Measurements from ENCODE around the gene POLR2A.
A peak's percentile ranks its signal among the peaks of the same experiment; 100 is the strongest.

The POLR2A gene

DNA sequence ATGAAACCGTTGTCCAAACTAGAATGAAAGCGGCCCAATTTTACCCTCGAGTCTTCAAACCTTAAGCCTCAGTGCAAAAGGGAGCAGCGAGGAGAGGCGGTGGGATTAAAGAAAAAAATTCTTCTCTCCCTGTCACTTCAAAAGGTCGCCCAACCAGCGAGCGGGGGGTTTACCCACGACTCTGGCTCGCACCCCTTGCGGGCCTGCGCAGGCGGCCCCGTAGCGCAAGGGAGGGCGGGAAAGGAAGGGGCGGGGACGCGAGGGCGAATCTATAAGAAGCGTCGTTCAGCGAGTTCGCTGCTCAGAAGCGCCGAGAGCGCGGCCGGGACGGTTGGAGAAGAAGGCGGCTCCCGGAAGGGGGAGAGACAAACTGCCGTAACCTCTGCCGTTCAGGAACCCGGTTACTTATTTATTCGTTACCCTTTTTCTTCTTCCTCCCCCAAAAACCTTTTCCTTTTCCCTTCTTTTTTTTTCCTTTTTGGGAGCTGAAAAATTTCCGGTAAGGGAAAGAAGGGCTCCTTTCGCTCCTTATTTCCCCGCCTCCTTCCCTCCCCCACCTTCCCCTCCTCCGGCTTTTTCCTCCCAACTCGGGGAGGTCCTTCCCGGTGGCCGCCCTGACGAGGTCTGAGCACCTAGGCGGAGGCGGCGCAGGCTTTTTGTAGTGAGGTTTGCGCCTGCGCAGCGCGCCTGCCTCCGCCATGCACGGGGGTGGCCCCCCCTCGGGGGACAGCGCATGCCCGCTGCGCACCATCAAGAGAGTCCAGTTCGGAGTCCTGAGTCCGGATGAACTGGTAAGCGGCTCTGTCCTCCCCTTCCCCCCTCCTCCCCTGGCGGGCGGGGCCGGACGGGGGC is at the start of gene POLR2A:
Gene POLR2A, plus strand, starts transcription at position 300 of the 852 bp plus-strand sequence.
- peak within 1 kb of the TSS; percentile 99 for H3K27ac ChIP-seq (ENCODE audit: low read depth, low read length)
- peak within 1 kb of the TSS; percentile 70 to 88 (median 82) for H3K4me3 ChIP-seq (ENCODE audit: low read depth in 1 of 5, low read length in 5 of 5)
- no peaks in the 10 kb centered on the region for H3K36me3 ChIP-seq (ENCODE audit: control insufficient read depth in 5 of 5, insufficient read depth in 5 of 5, low read length in 5 of 5)
- peaks cover 14 to 64% (median 61%) of the 10 kb centered on the region in 5 donors for H3K4me1 ChIP-seq (ENCODE audit: control insufficient read depth in 5 of 5, insufficient read depth in 5 of 5, low read length in 5 of 5)
- H3K9ac ChIP-seq (ENCODE audit: low read length in 5 of 5): peak within 1 kb of the TSS; percentile 79 to 95 (median 90)
- H3K9me3 ChIP-seq (ENCODE audit: control insufficient read depth in 5 of 5, low read length in 5 of 5): no peaks in the 10 kb centered on the region
- no peaks in the 10 kb centered on the region for H3K27me3 ChIP-seq (ENCODE audit: control insufficient read depth in 5 of 5, insufficient read depth in 4 of 5, low read length in 5 of 5)

DNA sequence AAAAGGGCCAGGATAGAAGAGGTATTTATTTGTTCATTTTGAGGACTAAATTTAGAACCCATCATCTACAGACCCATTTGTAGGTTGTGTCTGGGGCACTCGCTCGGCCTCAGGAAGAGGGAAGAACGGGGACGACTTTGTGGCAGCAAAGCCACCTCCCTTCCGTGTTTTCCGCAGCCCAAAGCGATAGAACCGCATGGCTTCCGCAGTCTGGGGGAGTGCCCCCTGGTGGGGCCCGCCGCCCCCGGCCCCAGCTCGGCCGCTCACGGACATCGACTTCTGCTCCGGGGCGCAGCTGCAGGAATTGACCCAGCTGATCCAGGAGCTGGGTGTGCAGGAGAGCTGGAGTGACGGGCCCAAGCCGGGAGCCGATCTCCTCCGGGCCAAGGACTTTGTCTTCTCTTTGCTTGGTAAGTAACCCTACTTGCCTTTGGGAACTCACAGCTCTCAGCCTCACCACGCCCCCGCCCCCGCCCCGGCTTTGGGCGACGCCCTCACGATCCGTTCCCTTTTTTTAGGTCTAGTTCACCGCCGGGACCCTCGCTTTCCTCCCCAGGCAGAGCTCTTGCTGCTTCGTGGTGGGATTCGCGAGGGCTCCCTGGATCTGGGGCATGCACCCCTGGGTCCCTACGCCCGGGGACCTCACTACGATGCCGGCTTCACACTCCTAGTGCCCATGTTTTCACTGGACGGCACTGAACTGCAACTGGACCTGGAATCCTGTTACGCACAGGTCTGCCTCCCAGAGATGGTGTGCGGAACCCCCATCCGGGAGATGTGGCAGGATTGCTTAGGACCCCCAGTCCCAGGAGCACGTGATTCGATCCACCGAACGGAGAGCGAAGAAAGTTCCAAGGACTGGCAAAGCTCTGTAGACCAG is 48.2 kb upstream of the POLR2A start:
- Histone ChIP-seq H3K36me3 (ENCODE audit: control insufficient read depth in 5 of 5, insufficient read depth in 5 of 5, low read length in 5 of 5) (no peaks in the 10 kb centered on the region), H3K27ac (ENCODE audit: low read depth, low read length) (no peak overlapping the region), H3K4me3 (ENCODE audit: low read depth in 1 of 5, low read length in 5 of 5) (peak overlapping the region; percentile 38 to 66 (median 62)), H3K27me3 (ENCODE audit: control insufficient read depth in 5 of 5, insufficient read depth in 4 of 5, low read length in 5 of 5) (peaks cover 0 to 25% (median 14%) of the 10 kb centered on the region in 5 donors), H3K9me3 (ENCODE audit: control insufficient read depth in 5 of 5, low read length in 5 of 5) (no peaks in the 10 kb centered on the region), H3K9ac (ENCODE audit: low read length in 5 of 5) (peak overlapping the region in 4 of 5 donors; percentile 44 to 58 (median 52)), H3K4me1 (ENCODE audit: control insufficient read depth in 5 of 5, insufficient read depth in 5 of 5, low read length in 5 of 5) (peaks cover 0 to 57% (median 50%) of the 10 kb centered on the region in 5 donors)

DNA sequence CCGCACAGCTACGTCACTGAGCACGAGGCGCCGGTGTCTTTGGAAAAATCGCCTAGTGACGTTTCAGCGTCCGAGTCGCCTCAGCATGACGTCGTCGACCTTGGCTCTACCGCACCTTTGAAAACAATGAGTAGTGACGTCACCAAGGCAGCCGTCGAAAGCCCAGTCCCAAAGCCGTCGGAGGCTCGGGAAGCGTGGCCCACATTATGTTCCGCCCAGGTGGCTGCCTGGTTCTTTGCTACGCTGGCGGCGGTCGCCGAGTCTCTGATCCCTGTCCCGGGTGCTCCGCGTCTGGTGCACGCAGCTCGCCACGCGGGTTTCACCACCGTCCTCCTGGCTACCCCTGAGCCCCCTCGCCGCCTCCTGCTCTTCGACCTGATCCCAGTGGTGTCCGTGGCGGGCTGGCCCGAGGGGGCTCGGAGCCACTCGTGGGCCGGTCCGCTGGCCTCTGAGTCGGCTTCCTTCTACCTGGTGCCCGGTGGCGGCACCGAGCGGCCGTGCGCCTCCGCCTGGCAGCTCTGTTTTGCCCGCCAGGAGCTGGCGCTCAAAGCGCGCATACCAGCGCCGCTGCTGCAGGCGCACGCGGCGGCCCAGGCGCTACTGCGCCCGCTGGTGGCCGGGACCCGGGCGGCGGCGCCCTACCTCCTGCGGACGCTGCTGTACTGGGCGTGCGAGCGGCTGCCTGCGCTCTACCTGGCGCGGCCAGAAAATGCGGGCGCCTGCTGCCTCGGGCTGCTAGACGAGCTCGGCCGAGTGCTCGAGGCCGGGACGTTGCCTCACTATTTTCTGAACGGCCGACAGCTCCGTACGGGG is 47.4 kb upstream of the POLR2A start:
- Histone ChIP-seq H3K9ac (ENCODE audit: low read length in 5 of 5) (peak overlapping the region in 3 of 5 donors; percentile 2 to 35 (median 28)), H3K4me1 (ENCODE audit: control insufficient read depth in 5 of 5, insufficient read depth in 5 of 5, low read length in 5 of 5) (peaks cover 0 to 60% (median 54%) of the 10 kb centered on the region in 5 donors), H3K9me3 (ENCODE audit: control insufficient read depth in 5 of 5, low read length in 5 of 5) (no peaks in the 10 kb centered on the region), H3K27me3 (ENCODE audit: control insufficient read depth in 5 of 5, insufficient read depth in 4 of 5, low read length in 5 of 5) (peaks cover 0 to 25% (median 14%) of the 10 kb centered on the region in 5 donors), H3K27ac (ENCODE audit: low read depth, low read length) (no peak overlapping the region), H3K36me3 (ENCODE audit: control insufficient read depth in 5 of 5, insufficient read depth in 5 of 5, low read length in 5 of 5) (no peaks in the 10 kb centered on the region), H3K4me3 (ENCODE audit: low read depth in 1 of 5, low read length in 5 of 5) (peak overlapping the region; percentile 38 to 66 (median 39))

DNA sequence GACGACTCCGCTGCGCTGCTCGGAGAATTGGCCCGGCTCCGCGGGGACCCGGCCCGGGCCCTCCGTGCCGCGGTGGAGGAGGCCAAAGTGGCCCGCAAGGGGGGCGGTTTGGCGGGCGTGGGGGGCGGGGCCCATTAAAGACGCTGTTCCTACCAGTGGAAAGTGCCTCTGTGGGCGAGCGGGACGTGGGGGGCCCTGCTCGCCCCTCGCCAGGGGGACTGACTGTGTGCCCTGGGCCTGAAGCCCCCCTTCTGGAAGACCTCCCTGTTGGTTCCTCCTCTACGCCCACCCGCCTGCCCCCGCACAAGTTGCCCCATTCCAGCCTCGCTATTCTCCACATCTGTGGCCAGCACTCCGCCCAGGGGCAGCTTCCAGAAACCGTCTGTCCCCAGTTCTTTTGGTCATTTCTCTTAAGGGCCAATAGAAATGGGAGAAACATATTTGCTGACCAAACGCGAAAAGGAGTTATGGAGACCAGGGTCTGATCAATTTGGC is 46.8 kb upstream of the POLR2A start:
- Histone ChIP-seq H3K36me3 (ENCODE audit: control insufficient read depth in 5 of 5, insufficient read depth in 5 of 5, low read length in 5 of 5) (no peaks in the 10 kb centered on the region), H3K27ac (ENCODE audit: low read depth, low read length) (no peak overlapping the region), H3K4me1 (ENCODE audit: control insufficient read depth in 5 of 5, insufficient read depth in 5 of 5, low read length in 5 of 5) (peaks cover 0 to 60% (median 54%) of the 10 kb centered on the region in 5 donors), H3K27me3 (ENCODE audit: control insufficient read depth in 5 of 5, insufficient read depth in 4 of 5, low read length in 5 of 5) (peaks cover 0 to 25% (median 14%) of the 10 kb centered on the region in 5 donors), H3K9ac (ENCODE audit: low read length in 5 of 5) (no peak overlapping the region), H3K9me3 (ENCODE audit: control insufficient read depth in 5 of 5, low read length in 5 of 5) (no peaks in the 10 kb centered on the region), H3K4me3 (ENCODE audit: low read depth in 1 of 5, low read length in 5 of 5) (peak overlapping the region; percentile 37 to 66 (median 55))

DNA sequence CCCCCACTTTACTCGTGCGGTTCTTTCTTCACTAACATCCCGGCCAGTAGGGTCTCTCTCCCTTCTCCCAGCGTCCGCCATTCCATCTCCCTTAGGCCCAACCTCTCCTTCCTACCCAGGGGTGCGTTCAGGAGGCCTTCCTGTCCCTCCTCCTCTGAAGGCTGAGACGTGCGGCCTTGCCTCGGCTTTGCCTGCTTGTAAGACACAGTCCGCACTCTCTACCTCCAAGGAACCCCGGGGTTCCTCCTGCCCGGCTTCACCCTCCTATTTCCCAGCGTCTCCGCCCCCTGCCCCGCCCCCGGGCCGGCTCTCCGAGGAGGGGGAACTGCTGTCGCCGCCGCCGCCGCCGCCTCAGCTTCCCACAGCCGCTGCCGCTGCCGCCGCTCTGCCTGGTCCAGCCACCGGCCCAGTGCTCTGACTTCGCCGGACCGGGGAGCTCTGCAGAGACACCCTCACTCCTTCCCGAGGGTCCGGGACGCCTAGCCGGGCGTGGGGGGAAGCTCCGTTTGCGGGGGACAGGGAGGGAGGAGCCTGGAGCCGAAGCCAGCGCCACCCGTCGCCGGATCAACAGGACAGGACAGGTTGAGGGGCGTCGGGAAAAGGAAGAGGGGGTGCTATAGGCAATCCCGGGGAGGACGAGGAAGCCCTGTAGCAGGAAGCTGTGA is 46.1 kb upstream of the POLR2A start:
- Histone ChIP-seq H3K9me3 (ENCODE audit: control insufficient read depth in 5 of 5, low read length in 5 of 5) (no peaks in the 10 kb centered on the region), H3K36me3 (ENCODE audit: control insufficient read depth in 5 of 5, insufficient read depth in 5 of 5, low read length in 5 of 5) (no peaks in the 10 kb centered on the region), H3K4me1 (ENCODE audit: control insufficient read depth in 5 of 5, insufficient read depth in 5 of 5, low read length in 5 of 5) (peaks cover 0 to 60% (median 54%) of the 10 kb centered on the region in 5 donors), H3K27ac (ENCODE audit: low read depth, low read length) (no peak overlapping the region), H3K4me3 (ENCODE audit: low read depth in 1 of 5, low read length in 5 of 5) (peak overlapping the region; percentile 37 to 66 (median 55)), H3K9ac (ENCODE audit: low read length in 5 of 5) (peak overlapping the region in 2 of 5 donors; percentile 12 to 64), H3K27me3 (ENCODE audit: control insufficient read depth in 5 of 5, insufficient read depth in 4 of 5, low read length in 5 of 5) (peaks cover 0 to 25% (median 14%) of the 10 kb centered on the region in 5 donors)

DNA sequence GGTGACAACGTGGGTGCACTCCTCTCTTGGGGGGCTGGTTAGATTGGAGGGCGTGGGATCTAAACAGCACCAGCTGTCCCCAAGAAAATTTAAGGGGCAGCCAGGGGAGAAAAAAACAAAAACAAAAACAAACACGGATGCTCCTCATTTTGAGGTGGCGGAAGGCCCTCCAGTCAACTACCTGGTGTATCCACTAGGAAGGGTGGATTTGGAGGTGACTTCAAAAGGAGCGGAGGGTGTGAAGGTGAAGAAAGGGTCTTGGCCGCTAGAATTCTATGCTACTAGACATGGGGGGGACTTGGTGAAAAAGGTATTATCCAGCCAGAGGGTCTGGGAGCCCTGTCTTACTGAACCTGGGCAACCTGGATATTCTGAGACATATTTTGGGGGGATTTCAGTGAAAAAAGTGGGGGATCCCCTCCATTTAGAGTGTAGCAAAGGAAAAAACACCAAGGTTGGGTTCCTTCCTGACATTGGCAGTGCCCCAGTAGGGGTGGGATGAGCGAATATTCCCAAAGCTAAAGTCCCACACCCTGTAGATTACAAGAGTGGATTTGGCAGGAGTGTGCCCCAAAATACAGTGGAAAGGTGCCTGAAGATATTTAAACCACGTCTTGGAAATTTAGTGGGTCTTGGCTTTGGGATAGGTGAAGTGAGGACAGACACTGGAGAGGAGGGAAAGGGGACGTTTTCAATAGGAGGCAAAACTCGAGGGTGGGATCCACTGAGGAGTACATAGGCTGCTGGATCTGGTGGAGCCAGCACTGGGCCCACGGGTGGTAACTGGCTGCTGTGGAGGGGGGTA is 45.3 kb upstream of the POLR2A start:
- Histone ChIP-seq H3K36me3 (ENCODE audit: control insufficient read depth in 5 of 5, insufficient read depth in 5 of 5, low read length in 5 of 5) (no peaks in the 10 kb centered on the region), H3K9me3 (ENCODE audit: control insufficient read depth in 5 of 5, low read length in 5 of 5) (no peaks in the 10 kb centered on the region), H3K4me1 (ENCODE audit: control insufficient read depth in 5 of 5, insufficient read depth in 5 of 5, low read length in 5 of 5) (peaks cover 0 to 60% (median 54%) of the 10 kb centered on the region in 5 donors), H3K27me3 (ENCODE audit: control insufficient read depth in 5 of 5, insufficient read depth in 4 of 5, low read length in 5 of 5) (peaks cover 0 to 29% (median 14%) of the 10 kb centered on the region in 5 donors), H3K27ac (ENCODE audit: low read depth, low read length) (no peak overlapping the region), H3K4me3 (ENCODE audit: low read depth in 1 of 5, low read length in 5 of 5) (peak overlapping the region; percentile 36 to 66 (median 51)), H3K9ac (ENCODE audit: low read length in 5 of 5) (peak overlapping the region in 2 of 5 donors; percentile 12 to 64)

DNA sequence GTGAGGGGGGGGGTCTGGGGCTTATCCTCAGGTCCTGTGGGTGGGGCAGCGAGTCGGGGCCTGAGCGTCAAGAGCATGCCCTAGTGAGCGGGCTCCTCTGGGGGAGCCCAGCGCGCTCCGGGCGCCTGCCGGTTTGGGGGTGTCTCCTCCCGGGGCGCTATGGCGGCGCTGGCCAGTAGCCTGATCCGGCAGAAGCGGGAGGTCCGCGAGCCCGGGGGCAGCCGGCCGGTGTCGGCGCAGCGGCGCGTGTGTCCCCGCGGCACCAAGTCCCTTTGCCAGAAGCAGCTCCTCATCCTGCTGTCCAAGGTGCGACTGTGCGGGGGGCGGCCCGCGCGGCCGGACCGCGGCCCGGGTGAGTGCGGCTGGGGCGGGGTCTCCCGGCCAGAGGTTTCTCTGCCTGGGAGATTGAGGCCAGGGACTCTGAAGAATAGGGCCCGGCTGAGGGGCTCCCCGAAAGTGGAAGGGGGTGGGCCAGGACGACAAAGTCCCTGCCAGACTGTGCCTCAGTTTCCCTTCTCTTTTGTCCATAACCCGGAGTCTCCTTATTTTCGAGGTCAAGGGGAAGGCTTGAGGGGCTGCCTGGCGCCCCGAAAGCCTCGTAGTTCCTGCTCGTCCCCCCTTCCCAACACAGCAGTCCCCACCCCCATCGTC is 44.6 kb upstream of the POLR2A start, which contains the start of gene FGF11:
Gene FGF11, plus strand, starts transcription at position 51 of the 651 bp plus-strand sequence. Its CDS starts 109 bp downstream, at position 160.
- H3K9ac ChIP-seq (ENCODE audit: low read length in 5 of 5): peak within 1 kb of the TSS in 2 of 5 donors; percentile 12 to 64
- no peaks in the 10 kb centered on the region for H3K36me3 ChIP-seq (ENCODE audit: control insufficient read depth in 5 of 5, insufficient read depth in 5 of 5, low read length in 5 of 5)
- peaks cover 1 to 61% (median 55%) of the 10 kb centered on the region in 5 donors for H3K4me1 ChIP-seq (ENCODE audit: control insufficient read depth in 5 of 5, insufficient read depth in 5 of 5, low read length in 5 of 5)
- peak within 1 kb of the TSS; percentile 36 to 66 (median 51) for H3K4me3 ChIP-seq (ENCODE audit: low read depth in 1 of 5, low read length in 5 of 5)
- no peak within 1 kb of the TSS for H3K27ac ChIP-seq (ENCODE audit: low read depth, low read length)
- no peaks in the 10 kb centered on the region for H3K9me3 ChIP-seq (ENCODE audit: control insufficient read depth in 5 of 5, low read length in 5 of 5)
- peaks cover 0 to 32% (median 14%) of the 10 kb centered on the region in 5 donors for H3K27me3 ChIP-seq (ENCODE audit: control insufficient read depth in 5 of 5, insufficient read depth in 4 of 5, low read length in 5 of 5)

Data from subcutaneous abdominal adipose tissue (tissue), 5 donors.